ENCODE data around the gene PTGIS.

The PTGIS gene

DNA sequence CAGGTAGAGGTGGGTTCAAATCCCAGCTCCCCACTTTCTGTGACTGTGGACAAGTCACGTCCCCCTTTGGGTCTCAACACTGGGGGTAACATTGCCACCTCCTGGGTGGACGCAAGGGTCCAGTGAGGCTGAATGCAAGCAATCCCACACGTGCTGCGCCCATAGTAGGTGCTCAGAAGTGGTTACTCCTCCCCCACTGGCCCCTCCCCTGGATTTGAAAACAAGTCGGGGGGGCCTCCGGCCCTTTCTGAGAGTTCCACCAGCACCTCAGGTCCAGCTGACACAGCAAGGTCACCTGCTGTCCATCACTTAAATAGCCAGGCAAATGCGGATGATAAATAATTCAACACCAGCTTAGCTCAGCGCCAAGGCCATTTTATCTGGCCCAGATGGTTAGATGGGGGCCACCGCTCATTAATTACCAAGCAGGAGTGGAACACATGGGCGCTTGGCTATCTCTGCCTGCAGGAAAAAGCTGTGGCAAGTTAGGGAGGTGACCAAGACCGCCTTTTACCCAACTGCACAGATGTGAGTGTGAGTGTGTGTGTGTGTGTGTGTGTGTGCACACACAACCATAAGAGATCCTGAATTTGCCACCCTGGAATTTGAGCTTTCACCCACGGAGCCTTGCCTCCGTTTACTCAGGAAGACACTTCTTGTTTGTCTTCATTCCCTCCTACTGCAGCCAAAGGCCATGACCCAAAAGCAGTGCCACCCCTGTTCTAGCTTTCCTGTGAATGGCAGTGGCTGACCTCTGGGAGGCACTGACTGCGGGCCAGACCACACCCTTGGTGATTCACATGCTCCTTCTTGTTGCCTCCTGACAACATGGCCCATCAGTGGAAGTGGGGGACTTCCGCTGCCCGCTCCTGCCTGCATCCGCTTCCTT is 50.8 kb downstream of the PTGIS start:
- Histone ChIP-seq H3K9me3 (ENCODE audit: control insufficient read depth, low read length) (no peaks in the 10 kb centered on the region), H3K4me1 (ENCODE audit: control insufficient read depth, insufficient read depth, low read length, poor library complexity, severe bottlenecking) (no peaks in the 10 kb centered on the region), H3K4me3 (ENCODE audit: insufficient read depth, low read depth, low read length, poor library complexity, severe bottlenecking) (no peak overlapping the region), H3K27ac (ENCODE audit: insufficient read depth, low read length, poor library complexity, severe bottlenecking) (no peak overlapping the region), H3K36me3 (ENCODE audit: control insufficient read depth, insufficient read depth, low read length) (no peaks in the 10 kb centered on the region), H3K27me3 (replicated peaks; ENCODE audit: control insufficient read depth, insufficient read depth, low read length, poor library complexity, severe bottlenecking) (no peaks in the 10 kb centered on the region)
- DNase-seq, result no peak

GRCh38 chr20:49515586-49515985 is 52.4 kb downstream of the PTGIS start:
- Histone ChIP-seq H3K9me3 (ENCODE audit: control insufficient read depth, low read length) (no peaks in the 10 kb centered on the region), H3K4me1 (ENCODE audit: control insufficient read depth, insufficient read depth, low read length, poor library complexity, severe bottlenecking) (no peaks in the 10 kb centered on the region), H3K36me3 (ENCODE audit: control insufficient read depth, insufficient read depth, low read length) (no peaks in the 10 kb centered on the region), H3K4me3 (ENCODE audit: insufficient read depth, low read depth, low read length, poor library complexity, severe bottlenecking) (no peak overlapping the region), H3K27me3 (replicated peaks; ENCODE audit: control insufficient read depth, insufficient read depth, low read length, poor library complexity, severe bottlenecking) (no peaks in the 10 kb centered on the region), H3K27ac (ENCODE audit: insufficient read depth, low read length, poor library complexity, severe bottlenecking) (no peak overlapping the region)
- DNase-seq, result no peak

DNA sequence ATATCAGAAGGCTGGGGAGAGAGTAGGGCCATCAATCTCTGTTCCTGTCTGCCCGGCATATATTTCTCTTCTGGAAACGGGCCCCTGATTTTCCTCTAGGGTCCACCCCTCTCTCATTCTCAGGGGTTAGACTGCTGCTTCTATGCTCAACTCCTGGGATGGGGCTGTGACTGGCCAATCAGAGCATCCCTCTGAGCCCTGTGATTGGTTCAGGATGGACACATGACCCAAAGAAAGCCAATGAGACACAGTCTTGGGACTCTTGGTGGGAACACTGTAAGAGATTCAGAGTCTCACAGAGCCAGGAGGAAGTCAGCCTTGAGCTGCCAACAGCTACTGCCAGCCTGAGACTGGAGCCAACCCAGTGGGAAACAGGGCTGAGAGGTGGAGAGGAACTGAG is 54.4 kb downstream of the PTGIS start:
- no peaks in the 10 kb centered on the region for H3K27me3 ChIP-seq (replicated peaks; ENCODE audit: control insufficient read depth, insufficient read depth, low read length, poor library complexity, severe bottlenecking)
- H3K36me3 ChIP-seq (ENCODE audit: control insufficient read depth, insufficient read depth, low read length), result no peaks in the 10 kb centered on the region
- no peak overlapping the region for H3K27ac ChIP-seq (ENCODE audit: insufficient read depth, low read length, poor library complexity, severe bottlenecking)
- no peak overlapping the region for H3K4me3 ChIP-seq (ENCODE audit: insufficient read depth, low read depth, low read length, poor library complexity, severe bottlenecking)
- H3K9me3 ChIP-seq (ENCODE audit: control insufficient read depth, low read length), result no peaks in the 10 kb centered on the region
- no peak for DNase-seq
- no peaks in the 10 kb centered on the region for H3K4me1 ChIP-seq (ENCODE audit: control insufficient read depth, insufficient read depth, low read length, poor library complexity, severe bottlenecking)

DNA sequence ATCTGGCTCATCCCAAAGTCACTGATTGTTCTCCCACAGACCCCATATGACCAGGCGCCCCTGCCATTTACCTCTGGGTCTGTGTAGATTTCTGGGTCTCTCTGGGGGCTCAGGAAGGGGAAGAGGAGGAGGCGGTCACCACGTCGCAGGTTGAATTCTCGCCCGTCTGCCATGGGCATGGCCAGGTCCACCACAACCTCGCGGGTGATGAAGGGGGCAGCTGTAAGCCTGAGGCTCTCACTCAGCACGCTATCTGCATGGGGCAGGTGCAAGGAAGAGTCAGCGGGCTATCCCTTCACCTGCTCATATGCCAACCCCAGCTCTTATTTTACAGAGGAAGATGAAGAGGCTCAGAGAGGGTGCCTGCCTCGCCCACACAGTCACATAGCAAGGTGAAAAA is 54.9 kb downstream of the PTGIS start:
- H3K27me3 ChIP-seq (replicated peaks; ENCODE audit: control insufficient read depth, insufficient read depth, low read length, poor library complexity, severe bottlenecking), result no peaks in the 10 kb centered on the region

GRCh38 chr20:49511788-49512525 is 56.0 kb downstream of the PTGIS start:
- Histone ChIP-seq H3K36me3 (ENCODE audit: control insufficient read depth, insufficient read depth, low read length) (no peaks in the 10 kb centered on the region), H3K4me3 (ENCODE audit: insufficient read depth, low read depth, low read length, poor library complexity, severe bottlenecking) (no peak overlapping the region), H3K27ac (ENCODE audit: insufficient read depth, low read length, poor library complexity, severe bottlenecking) (no peak overlapping the region), H3K9me3 (ENCODE audit: control insufficient read depth, low read length) (no peaks in the 10 kb centered on the region), H3K27me3 (replicated peaks; ENCODE audit: control insufficient read depth, insufficient read depth, low read length, poor library complexity, severe bottlenecking) (no peaks in the 10 kb centered on the region), H3K4me1 (ENCODE audit: control insufficient read depth, insufficient read depth, low read length, poor library complexity, severe bottlenecking) (no peaks in the 10 kb centered on the region)
- no peak for DNase-seq

More for the DNA sequence above, 54.9 kb downstream of the PTGIS start:
- no peak for DNase-seq
- H3K9me3 ChIP-seq (ENCODE audit: control insufficient read depth, low read length), result no peaks in the 10 kb centered on the region
- H3K4me1 ChIP-seq (ENCODE audit: control insufficient read depth, insufficient read depth, low read length, poor library complexity, severe bottlenecking), result no peaks in the 10 kb centered on the region
- H3K36me3 ChIP-seq (ENCODE audit: control insufficient read depth, insufficient read depth, low read length), result no peaks in the 10 kb centered on the region
- no peak overlapping the region for H3K27ac ChIP-seq (ENCODE audit: insufficient read depth, low read length, poor library complexity, severe bottlenecking)
- H3K4me3 ChIP-seq (ENCODE audit: insufficient read depth, low read depth, low read length, poor library complexity, severe bottlenecking), result no peak overlapping the region

DNA sequence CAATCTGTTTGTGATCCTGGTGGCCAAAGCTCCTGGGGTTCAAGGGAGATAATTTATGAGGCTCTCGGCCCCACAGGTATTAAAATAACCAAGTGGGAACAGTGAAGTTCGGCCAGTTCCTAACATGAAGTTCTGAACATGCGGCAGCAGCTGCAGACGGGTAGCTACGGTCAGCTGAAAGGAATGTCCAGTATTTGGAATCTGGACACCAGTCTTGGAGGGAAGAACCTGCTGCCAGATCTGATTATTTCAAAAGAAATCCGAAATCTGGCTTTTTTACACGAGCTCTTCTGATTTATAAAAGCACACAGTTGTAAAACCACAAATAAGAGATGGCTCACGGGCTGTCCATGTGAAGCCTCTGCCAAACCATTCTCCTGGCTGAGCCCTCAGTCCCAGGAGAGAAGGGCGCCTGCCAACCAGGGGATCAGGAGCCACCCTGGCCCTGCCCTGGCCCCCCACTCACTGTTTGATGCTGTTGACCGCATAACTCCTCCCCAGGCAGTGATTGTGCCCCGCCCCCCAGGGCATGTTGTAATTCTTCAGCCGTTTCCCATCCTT is 57.3 kb downstream of the PTGIS start:
- Histone ChIP-seq H3K36me3 (ENCODE audit: control insufficient read depth, insufficient read depth, low read length) (no peaks in the 10 kb centered on the region), H3K4me1 (ENCODE audit: control insufficient read depth, insufficient read depth, low read length, poor library complexity, severe bottlenecking) (no peaks in the 10 kb centered on the region), H3K27me3 (replicated peaks; ENCODE audit: control insufficient read depth, insufficient read depth, low read length, poor library complexity, severe bottlenecking) (no peaks in the 10 kb centered on the region), H3K27ac (ENCODE audit: insufficient read depth, low read length, poor library complexity, severe bottlenecking) (no peak overlapping the region), H3K9me3 (ENCODE audit: control insufficient read depth, low read length) (no peaks in the 10 kb centered on the region), H3K4me3 (ENCODE audit: insufficient read depth, low read depth, low read length, poor library complexity, severe bottlenecking) (no peak overlapping the region)
- no peak for DNase-seq

- H3K4me1 ChIP-seq (ENCODE audit: control insufficient read depth, insufficient read depth, low read length, poor library complexity, severe bottlenecking), result no peaks in the 10 kb centered on the region
- no peak overlapping the region for H3K27ac ChIP-seq (ENCODE audit: insufficient read depth, low read length, poor library complexity, severe bottlenecking)
- H3K4me3 ChIP-seq (ENCODE audit: insufficient read depth, low read depth, low read length, poor library complexity, severe bottlenecking), result no peak overlapping the region
- H3K9me3 ChIP-seq (ENCODE audit: control insufficient read depth, low read length), result no peaks in the 10 kb centered on the region
- peaks cover 3% of the 10 kb centered on the region for H3K27me3 ChIP-seq (replicated peaks; ENCODE audit: control insufficient read depth, insufficient read depth, low read length, poor library complexity, severe bottlenecking)
- DNase-seq, result no peak
- H3K36me3 ChIP-seq (ENCODE audit: control insufficient read depth, insufficient read depth, low read length), result no peaks in the 10 kb centered on the region
Measured at GRCh38 chr20:49508435-49509199, 59.3 kb downstream of the PTGIS start.

DNA sequence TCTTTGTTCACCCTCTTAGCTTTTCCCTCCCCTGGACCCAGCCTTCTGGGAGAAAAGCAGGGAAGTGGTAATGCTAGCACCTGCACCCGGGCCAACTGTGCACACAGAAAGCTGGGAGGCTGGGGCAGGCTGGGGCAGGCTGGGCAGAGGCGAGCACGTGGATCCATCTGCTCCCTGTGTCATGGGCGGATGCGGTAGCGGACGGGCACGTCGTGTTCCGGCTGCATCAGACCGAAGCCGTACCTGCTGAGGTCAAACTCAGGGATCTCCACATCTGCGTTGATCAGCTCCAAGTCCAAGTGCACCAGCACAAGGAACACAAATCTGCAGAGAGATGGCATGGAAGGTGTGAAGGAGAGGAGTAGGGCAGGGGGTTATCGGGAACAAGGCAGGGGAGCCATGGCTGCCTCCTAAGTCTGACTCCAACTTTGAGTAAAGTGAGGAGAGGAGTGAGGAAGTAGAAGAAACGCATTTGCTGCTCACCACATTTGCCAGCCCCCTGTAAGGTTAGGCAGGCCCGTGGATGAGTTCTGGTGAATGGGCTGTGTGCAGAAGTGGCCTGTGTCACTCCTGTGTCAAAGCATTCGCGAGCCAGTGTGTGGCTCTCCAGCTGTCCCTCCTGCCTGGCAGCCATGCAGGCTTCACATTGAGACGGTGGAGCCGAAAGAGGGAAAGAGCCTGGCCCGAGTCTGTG is 60.0 kb downstream of the PTGIS start:
- Histone ChIP-seq H3K36me3 (ENCODE audit: control insufficient read depth, insufficient read depth, low read length) (no peaks in the 10 kb centered on the region), H3K27me3 (replicated peaks; ENCODE audit: control insufficient read depth, insufficient read depth, low read length, poor library complexity, severe bottlenecking) (peaks cover 3% of the 10 kb centered on the region), H3K9me3 (ENCODE audit: control insufficient read depth, low read length) (no peaks in the 10 kb centered on the region), H3K4me3 (ENCODE audit: insufficient read depth, low read depth, low read length, poor library complexity, severe bottlenecking) (no peak overlapping the region), H3K27ac (ENCODE audit: insufficient read depth, low read length, poor library complexity, severe bottlenecking) (no peak overlapping the region), H3K4me1 (ENCODE audit: control insufficient read depth, insufficient read depth, low read length, poor library complexity, severe bottlenecking) (no peaks in the 10 kb centered on the region)
- no peak for DNase-seq

- H3K4me1 ChIP-seq (ENCODE audit: control insufficient read depth, insufficient read depth, low read length, poor library complexity, severe bottlenecking), result no peaks in the 10 kb centered on the region
- H3K36me3 ChIP-seq (ENCODE audit: control insufficient read depth, insufficient read depth, low read length), result no peaks in the 10 kb centered on the region
- H3K4me3 ChIP-seq (ENCODE audit: insufficient read depth, low read depth, low read length, poor library complexity, severe bottlenecking), result no peak overlapping the region
- H3K27ac ChIP-seq (ENCODE audit: insufficient read depth, low read length, poor library complexity, severe bottlenecking), result no peak overlapping the region
- no peak for DNase-seq
- peaks cover 3% of the 10 kb centered on the region for H3K27me3 ChIP-seq (replicated peaks; ENCODE audit: control insufficient read depth, insufficient read depth, low read length, poor library complexity, severe bottlenecking)
- no peaks in the 10 kb centered on the region for H3K9me3 ChIP-seq (ENCODE audit: control insufficient read depth, low read length)
Measured at GRCh38 chr20:49505518-49505917, 62.4 kb downstream of the PTGIS start.

All from effector memory CD4-positive, alpha-beta T cell (primary cell).